ENCODE results near the gene YJEFN3. TPM values are rescaled to one million over a fixed set of nuclear protein-coding genes. Genes with fewer than 3 reads are reported as not detected.

The YJEFN3 gene
- total RNA-seq, 2 experiments from 2014 or later, result 11.7 to 11.9 TPM

DNA sequence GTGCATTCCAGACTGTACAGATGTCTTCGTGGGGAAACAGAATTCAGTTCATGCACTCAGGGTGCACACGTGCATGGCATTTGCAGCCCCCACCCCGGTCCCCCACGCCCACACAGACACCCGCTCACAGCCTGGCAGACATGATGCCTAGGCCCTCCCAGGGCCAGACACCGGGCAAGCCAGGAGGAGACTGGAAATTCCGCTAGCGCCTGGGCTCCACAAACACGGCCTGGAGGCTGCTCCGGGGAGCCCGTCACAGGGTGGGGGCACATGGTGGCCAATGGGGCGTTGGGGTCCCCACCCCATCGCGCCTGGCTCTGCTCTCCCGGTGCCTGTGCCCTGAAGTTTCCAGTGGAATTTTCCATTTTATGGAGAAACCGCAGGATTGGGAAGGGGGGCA lies 12.9 kb downstream of the YJEFN3 start:
- Mint-ChIP-seq H3K4me1 (peaks cover 21% of the 10 kb centered on the region), H3K27me3 (peaks cover 18% of the 10 kb centered on the region), H3K4me3 (peak overlapping the region; percentile 70), H3K36me3 (peaks cover 3% of the 10 kb centered on the region), H3K9me3 (no peaks in the 10 kb centered on the region), H3K27ac (no peak overlapping the region)
- ATAC-seq (ENCODE audit: low read depth) (no peak), DNase-seq (no peak)
- POLR2A ChIA-PET, result interaction anchor here (0.9 to 1.0 kb wide), 2 partner anchors 52 to 87 kb away, joined by 3 read pairs; no protein-coding TSS in a partner anchor

- Mint-ChIP-seq H3K4me1 (peaks cover 19% of the 10 kb centered on the region), H3K9me3 (no peaks in the 10 kb centered on the region), H3K27ac (no peak overlapping the region), H3K27me3 (peaks cover 17% of the 10 kb centered on the region), H3K4me3 (no peak overlapping the region), H3K36me3 (no peaks in the 10 kb centered on the region)
- peak; percentile 32 for DNase-seq
- POLR2A ChIA-PET, result no interaction called here
- no peak for ATAC-seq (ENCODE audit: low read depth)
These were observed 13.8 kb downstream of the YJEFN3 start for GRCh38 chr19:19542507-19542906.

GRCh38 chr19:19543101-19543500 lies 14.4 kb downstream of the YJEFN3 start:
- DNase-seq (peak; percentile 25), ATAC-seq (ENCODE audit: low read depth) (no peak)
- Mint-ChIP-seq H3K9me3 (no peaks in the 10 kb centered on the region), H3K27ac (no peak overlapping the region), H3K27me3 (peaks cover 14% of the 10 kb centered on the region), H3K4me3 (no peak overlapping the region), H3K4me1 (peaks cover 19% of the 10 kb centered on the region), H3K36me3 (no peaks in the 10 kb centered on the region)
- POLR2A ChIA-PET, result no interaction called here

DNA sequence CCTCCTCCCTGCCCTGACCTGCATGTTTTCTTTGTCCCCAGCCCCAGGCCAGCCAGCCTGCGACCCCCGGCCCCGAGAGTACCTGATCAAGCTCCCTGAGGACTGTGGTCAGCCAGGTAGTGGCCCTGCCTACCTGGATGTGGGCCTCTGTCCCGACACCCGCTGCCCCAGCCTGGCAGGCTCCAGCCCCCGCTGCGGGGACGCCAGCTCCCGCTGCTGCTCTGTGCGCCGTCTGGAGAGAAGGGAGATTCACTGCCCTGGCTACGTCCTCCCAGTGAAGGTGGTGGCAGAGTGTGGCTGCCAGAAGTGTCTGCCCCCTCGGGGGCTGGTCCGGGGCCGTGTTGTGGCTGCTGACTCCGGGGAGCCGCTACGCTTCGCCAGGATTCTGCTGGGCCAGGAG lies 14.9 kb downstream of the YJEFN3 start:
- Mint-ChIP-seq H3K4me3 (no peak overlapping the region), H3K36me3 (no peaks in the 10 kb centered on the region), H3K4me1 (peaks cover 17% of the 10 kb centered on the region), H3K9me3 (no peaks in the 10 kb centered on the region), H3K27me3 (peaks cover 11% of the 10 kb centered on the region), H3K27ac (peak overlapping the region; percentile 4)
- DNase-seq, result peak; percentile 34
- POLR2A ChIA-PET, result no interaction called here
- no peak for ATAC-seq (ENCODE audit: low read depth)

DNA sequence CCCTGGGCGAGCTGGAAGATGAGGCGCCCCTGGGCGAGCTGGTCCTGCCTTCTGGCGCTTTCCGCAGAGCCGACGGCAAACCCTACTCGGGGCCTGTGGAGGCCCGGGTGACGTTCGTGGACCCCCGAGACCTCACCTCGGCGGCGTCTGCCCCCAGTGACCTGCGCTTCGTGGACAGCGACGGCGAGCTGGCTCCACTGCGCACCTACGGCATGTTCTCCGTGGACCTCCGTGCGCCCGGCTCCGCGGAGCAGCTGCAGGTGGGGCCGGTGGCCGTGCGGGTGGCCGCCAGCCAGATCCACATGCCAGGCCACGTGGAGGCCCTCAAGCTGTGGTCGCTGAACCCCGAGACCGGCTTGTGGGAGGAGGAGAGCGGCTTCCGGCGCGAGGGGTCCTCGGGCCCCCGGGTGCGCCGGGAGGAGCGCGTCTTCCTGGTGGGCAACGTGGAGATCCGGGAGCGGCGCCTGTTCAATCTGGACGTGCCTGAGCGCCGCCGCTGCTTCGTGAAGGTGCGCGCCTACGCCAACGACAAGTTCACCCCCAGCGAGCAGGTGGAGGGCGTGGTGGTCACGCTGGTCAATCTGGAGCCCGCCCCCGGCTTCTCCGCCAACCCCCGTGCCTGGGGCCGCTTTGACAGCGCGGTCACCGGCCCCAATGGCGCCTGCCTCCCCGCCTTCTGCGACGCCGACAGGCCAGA lies 15.7 kb downstream of the YJEFN3 start:
- no peak overlapping the region for H3K4me3 Mint-ChIP-seq
- POLR2A ChIA-PET, result no interaction called here
- peaks cover 13% of the 10 kb centered on the region for H3K4me1 Mint-ChIP-seq
- H3K27ac Mint-ChIP-seq, result no peak overlapping the region
- H3K36me3 Mint-ChIP-seq, result no peaks in the 10 kb centered on the region
- ATAC-seq (ENCODE audit: low read depth) (no peak), DNase-seq (peak; percentile 29)
- H3K9me3 Mint-ChIP-seq, result no peaks in the 10 kb centered on the region
- H3K27me3 Mint-ChIP-seq, result peaks cover 3% of the 10 kb centered on the region

- ATAC-seq (ENCODE audit: low read depth) (no peak), DNase-seq (peak; percentile 28)
- H3K9me3 Mint-ChIP-seq, result no peaks in the 10 kb centered on the region
- H3K27ac Mint-ChIP-seq, result no peak overlapping the region
- no peaks in the 10 kb centered on the region for H3K36me3 Mint-ChIP-seq
- H3K4me3 Mint-ChIP-seq, result no peak overlapping the region
- no peaks in the 10 kb centered on the region for H3K27me3 Mint-ChIP-seq
- POLR2A ChIA-PET, result no interaction called here
- peaks cover 13% of the 10 kb centered on the region for H3K4me1 Mint-ChIP-seq
These were observed 16.4 kb downstream of the YJEFN3 start for GRCh38 chr19:19544954-19545591.

DNA sequence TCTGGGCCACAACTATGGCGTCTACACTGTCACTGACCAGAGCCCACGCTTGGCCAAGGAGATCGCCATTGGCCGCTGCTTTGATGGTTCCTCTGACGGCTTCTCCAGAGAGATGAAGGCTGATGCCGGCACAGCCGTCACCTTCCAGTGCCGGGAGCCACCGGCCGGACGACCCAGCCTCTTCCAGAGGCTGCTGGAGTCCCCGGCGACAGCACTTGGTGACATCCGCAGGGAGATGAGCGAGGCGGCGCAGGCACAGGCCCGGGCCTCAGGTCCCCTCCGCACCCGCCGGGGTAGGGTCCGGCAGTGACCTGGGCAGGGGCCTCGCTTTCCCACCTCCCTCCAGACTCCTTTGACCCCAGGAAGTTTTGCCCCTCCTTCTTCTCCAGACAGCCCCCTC lies 17.0 kb downstream of the YJEFN3 start:
- no peaks in the 10 kb centered on the region for H3K27me3 Mint-ChIP-seq
- no peak overlapping the region for H3K27ac Mint-ChIP-seq
- H3K4me1 Mint-ChIP-seq, result peaks cover 11% of the 10 kb centered on the region
- no peaks in the 10 kb centered on the region for H3K36me3 Mint-ChIP-seq
- POLR2A ChIA-PET, result no interaction called here
- DNase-seq (peak; percentile 19), ATAC-seq (ENCODE audit: low read depth) (no peak)
- H3K4me3 Mint-ChIP-seq, result no peak overlapping the region
- no peaks in the 10 kb centered on the region for H3K9me3 Mint-ChIP-seq

DNA sequence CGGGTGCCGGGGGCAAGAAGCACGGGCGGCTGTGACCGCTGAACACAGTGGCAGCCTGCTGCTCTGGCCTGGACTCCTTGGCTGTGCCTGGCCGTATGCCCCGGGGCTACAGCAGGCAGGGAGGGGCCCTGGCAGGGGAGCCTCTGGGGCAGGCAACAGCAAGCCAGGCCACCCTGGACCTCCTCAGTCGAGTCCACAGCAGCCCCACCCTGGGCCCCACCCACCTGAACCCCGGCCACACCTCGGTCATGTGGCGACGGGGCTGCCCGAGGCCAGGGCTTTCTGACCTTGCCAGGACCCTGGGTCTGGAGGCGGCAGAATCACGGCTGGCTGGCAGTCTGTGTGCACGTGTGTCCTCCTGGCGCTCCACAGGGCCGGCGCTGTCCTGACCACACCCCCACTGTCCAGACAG lies 18.0 kb downstream of the YJEFN3 start:
- no peaks in the 10 kb centered on the region for H3K36me3 Mint-ChIP-seq
- POLR2A ChIA-PET, result interaction anchor here (1.1 kb wide), 1 partner anchor 319 kb away, joined by 3 read pairs; the partner anchor contains the start of gene ZNF253
- H3K4me3 Mint-ChIP-seq, result no peak overlapping the region
- no peaks in the 10 kb centered on the region for H3K9me3 Mint-ChIP-seq
- no peak overlapping the region for H3K27ac Mint-ChIP-seq
- H3K27me3 Mint-ChIP-seq, result no peaks in the 10 kb centered on the region
- H3K4me1 Mint-ChIP-seq, result peaks cover 8% of the 10 kb centered on the region
- DNase-seq, result peak; percentile 28
- no peak for ATAC-seq (ENCODE audit: low read depth)

- peak; percentile 25 for DNase-seq
- ATAC-seq (ENCODE audit: low read depth), result no peak
- H3K27me3 Mint-ChIP-seq, result no peaks in the 10 kb centered on the region
- H3K36me3 Mint-ChIP-seq, result no peaks in the 10 kb centered on the region
- no peaks in the 10 kb centered on the region for H3K9me3 Mint-ChIP-seq
- H3K4me1 Mint-ChIP-seq, result no peaks in the 10 kb centered on the region
- H3K4me3 Mint-ChIP-seq, result no peak overlapping the region
- H3K27ac Mint-ChIP-seq, result no peak overlapping the region
- POLR2A ChIA-PET, result interaction anchor here (0.8 kb wide), 1 partner anchor 10 kb away, joined by 3 read pairs; no protein-coding TSS in a partner anchor
These were observed 19.1 kb downstream of the YJEFN3 start for GRCh38 chr19:19547674-19548336.

DNA sequence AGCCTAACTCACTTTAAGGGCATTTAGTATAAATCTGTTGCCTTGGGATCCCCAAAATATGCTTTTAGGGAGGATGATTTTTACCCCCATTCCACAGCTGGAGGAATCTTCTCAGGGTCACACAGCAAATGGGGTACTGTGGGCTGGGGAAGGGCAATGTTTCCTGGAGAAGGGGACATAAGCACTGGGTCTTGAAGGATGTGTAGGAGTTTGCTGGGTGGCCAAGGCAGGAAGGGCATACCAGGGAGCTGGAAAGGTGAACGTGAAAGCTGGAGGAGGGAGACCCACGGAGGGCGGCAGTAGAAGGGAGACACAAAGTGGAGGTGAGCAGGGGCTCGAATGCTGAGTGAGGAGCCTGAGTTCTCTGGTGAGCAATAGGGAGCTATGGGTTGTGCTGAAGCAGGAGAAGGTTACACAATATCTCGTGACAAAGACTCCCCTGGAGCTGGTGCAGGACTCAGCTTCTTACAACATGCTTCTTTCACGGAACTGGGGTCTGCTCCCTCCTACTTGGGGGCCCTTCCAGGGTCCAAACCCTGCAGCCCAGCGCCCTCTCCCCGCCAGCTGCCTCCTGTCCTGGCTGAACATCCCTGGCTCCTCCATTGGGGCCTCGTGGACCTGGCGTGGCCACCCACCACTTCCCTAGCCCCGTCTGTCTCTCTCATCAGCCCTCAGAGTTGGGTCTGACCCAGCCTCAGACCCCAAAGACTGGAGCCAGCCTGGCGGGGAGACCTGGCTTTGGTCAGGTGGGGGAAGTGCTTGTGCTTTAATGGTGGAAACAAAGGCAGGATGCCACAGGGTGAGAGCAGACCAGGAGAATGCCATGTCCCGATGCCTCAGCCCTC lies 20.4 kb downstream of the YJEFN3 start:
- H3K27ac Mint-ChIP-seq, result no peak overlapping the region
- H3K4me1 Mint-ChIP-seq, result no peaks in the 10 kb centered on the region
- no peaks in the 10 kb centered on the region for H3K36me3 Mint-ChIP-seq
- ATAC-seq (ENCODE audit: low read depth), result no peak
- DNase-seq, result peak; percentile 30
- H3K27me3 Mint-ChIP-seq, result no peaks in the 10 kb centered on the region
- POLR2A ChIA-PET, result no interaction called here
- H3K9me3 Mint-ChIP-seq, result no peaks in the 10 kb centered on the region
- no peak overlapping the region for H3K4me3 Mint-ChIP-seq

DNA sequence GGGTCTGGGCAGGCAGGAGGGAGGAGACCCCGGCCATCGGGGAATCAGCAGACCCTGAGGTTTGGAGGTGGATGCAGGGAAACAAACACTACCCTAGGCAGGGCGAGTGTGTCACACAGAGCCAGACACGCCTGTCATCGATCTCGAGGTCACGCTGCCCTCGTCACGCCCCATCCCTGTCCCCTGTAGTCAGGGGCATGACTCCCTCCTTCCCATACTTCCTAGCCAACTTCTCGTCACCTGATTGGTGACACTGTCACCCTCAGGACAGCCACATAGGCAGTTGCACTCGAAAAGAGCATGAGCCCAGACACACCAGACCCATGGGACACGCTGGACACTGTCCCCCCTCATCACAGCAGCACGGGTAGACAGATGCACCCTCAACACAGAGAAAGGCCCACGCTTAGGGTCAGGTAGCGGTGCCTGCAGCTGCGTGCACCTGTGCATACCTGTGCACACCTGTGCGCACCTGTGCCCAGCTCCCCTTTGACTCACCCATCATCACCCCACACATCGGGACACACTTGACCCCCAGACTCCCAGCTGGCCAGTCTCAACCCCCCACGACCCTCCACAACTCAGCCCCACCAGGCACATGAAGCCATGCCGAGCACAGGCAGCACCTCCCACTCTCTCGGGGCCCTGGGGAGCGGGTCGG lies 21.2 kb downstream of the YJEFN3 start:
- POLR2A ChIA-PET, result interaction anchor here (0.5 kb wide), 1 partner anchor 18 kb away, joined by 3 read pairs; no protein-coding TSS in a partner anchor
- Mint-ChIP-seq H3K9me3 (no peaks in the 10 kb centered on the region), H3K36me3 (no peaks in the 10 kb centered on the region), H3K4me1 (peaks cover 3% of the 10 kb centered on the region), H3K4me3 (no peak overlapping the region), H3K27me3 (no peaks in the 10 kb centered on the region), H3K27ac (no peak overlapping the region)
- DNase-seq (peak; percentile 27), ATAC-seq (ENCODE audit: low read depth) (no peak)

GRCh38 chr19:19550485-19550929 lies 21.8 kb downstream of the YJEFN3 start:
- Mint-ChIP-seq H3K9me3 (no peaks in the 10 kb centered on the region), H3K27ac (no peak overlapping the region), H3K4me1 (peaks cover 3% of the 10 kb centered on the region), H3K27me3 (no peaks in the 10 kb centered on the region), H3K4me3 (no peak overlapping the region), H3K36me3 (no peaks in the 10 kb centered on the region)
- peak; percentile 20 for DNase-seq
- no peak for ATAC-seq (ENCODE audit: low read depth)
- POLR2A ChIA-PET, result interaction anchor here (0.5 to 1.1 kb wide), 3 partner anchors 18 to 117 kb away, joined by 3 to 8 read pairs (median 3); no protein-coding TSS in a partner anchor
